GM19023 (cell line): ENCODE results near the gene CD300A.
"Not testable (repeated sequence)": the region's sequence is repeated elsewhere in the genome, so short reads cannot be mapped to it uniquely, and the experiment has no call there.

ENCODE experiments used
- ATAC-seq: cut with Tn5 transposase; IDR thresholded peaks from one replicate; pipeline ENCODE4 v1.9.1; 2021; ENCODE audit warnings: mild to moderate bottlenecking, moderate library complexity; ENCODE audit not compliant: unreplicated experiment

The CD300A gene

DNA sequence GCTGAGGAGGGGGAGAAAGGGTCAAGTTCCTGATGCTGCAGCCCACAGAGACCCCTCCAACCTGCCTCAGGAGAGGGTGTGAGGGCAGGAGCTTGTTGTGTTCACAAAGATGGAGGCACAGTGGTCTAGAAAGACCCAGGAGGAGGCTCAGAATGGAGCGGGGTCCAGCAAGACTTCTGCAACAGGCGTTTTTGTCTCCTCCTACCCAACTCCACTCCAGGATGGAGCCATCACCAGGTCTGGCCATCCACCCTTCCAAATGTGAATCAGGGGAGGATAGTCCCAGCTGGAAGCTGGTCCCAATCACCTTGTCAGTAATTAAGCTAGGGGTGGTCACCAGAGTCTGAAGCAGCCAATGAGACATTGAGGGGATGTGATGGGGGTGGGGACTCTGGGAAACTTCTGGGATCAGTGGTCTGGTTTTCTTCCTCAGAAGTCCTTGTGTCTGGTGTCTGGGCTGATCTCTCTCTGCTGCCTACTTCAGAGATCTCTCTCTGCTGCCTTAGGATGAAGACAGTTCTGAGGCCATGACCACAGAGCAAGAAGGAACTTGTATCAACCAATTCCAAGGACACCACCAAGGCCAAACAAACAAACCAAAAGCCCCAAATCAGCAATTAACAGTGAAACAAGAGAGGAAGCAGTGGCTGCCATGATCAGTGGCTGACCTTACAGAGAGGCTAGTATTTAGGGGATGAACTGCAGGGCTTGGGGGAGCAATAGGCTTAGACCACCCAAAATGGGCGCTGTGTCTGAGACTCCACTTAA lies 50.3 kb downstream of the CD300A start:
- ATAC-seq: no peak

DNA sequence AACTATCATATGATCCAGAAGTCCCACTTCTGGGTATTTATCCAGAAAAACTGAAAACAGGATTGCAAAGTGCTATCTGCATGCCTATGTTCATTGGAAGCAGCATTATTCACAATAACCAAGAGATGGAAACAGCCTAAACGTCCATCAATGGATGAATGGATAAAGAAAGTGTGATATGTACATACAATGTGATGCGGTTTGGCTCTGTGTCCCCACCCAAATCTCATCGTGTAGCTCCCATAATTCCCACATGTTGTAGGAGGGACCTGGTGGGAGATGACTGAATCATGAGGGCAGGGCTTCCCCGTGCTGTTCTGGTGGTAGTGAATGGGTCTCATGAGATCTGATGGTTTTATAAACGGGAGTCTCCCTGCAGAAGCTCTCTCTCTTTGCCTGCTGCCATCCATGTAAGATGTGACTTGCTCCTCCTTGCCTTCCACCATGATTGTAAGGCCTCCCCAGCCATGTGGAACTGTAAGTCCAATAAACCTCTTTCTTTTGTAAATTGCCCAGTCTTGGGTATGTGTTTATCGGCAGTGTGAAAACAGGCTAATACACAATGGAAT lies 52.1 kb downstream of the CD300A start:
- ATAC-seq: not testable (repeated sequence)

DNA sequence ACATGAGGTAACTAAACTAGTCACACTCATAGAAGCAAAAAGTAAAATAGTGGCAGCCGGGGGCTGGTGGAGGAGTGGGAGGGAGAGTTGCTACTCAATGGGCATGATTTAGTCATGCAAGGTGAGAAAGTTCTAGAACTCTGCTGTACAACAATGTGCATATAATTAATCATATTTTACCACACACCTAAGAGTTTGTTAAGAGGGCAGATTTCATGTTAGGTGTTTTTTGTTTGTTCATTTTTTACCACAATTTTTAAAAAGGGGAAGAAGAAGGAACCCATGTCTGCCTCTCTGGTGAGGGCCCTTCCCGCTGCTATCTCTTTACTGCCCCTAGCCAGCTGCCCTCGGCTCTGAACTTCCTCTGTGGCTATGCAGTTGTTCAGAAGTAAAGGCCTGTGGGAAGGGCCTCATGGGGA lies 53.6 kb downstream of the CD300A start:
- ATAC-seq: peak; percentile 46

DNA sequence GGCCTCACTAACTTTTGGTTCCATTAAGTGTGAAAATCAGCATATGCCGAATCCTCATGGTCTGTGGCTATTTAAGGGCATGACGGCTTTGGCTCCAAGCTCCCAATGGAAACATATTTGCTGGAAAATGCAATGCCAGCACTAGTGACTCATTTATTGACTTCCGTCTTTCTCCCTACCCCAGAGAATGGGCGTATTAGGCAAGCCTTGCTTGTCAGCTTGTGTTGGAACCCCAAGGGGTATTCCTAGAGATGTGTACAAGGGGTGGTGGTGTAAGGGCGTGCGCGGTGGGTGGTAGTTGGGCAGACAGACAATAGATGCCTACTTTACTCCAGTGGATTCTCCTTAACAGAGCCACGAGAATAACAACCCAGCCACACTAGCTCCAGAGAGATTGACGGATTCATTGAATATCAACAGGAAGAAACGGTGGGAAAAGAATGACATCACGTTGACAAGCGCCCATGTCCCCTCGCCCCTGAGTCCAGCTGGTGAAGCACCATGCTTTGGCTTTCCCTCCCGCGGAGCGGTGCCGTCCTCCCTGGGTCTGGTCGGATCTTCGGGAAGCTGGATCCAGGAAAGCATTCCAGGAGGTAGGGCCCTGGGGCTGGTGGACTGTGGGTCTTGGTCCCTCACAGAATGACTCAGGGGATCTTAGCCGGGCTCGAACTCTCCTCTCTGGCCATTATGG lies 54.5 kb downstream of the CD300A start:
- ATAC-seq: no peak

DNA sequence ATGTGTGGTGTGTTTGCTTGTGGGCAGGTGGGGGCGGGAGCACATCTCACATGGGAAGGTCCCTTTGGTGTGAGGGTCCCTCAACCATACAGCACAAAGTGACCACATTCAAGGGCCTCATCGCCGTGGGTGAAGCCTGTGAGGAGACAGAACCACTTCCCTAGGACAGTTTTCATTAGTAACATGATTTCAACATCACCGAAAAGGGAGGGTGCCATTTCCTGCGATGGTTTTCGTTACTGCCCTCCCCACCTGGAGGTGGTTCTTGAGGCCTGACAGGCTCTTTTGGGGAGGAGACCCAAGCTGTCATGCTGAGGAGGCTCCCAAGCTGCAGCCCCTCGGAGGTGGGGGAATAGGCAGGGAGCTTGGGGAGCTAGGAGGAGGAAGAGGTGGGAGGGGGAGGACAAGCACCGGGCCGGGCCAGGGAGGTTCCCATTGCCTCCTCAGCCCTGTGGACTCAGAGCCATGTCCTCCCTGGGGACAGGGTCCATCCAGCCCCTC lies 55.3 kb downstream of the CD300A start:
- no peak for ATAC-seq

DNA sequence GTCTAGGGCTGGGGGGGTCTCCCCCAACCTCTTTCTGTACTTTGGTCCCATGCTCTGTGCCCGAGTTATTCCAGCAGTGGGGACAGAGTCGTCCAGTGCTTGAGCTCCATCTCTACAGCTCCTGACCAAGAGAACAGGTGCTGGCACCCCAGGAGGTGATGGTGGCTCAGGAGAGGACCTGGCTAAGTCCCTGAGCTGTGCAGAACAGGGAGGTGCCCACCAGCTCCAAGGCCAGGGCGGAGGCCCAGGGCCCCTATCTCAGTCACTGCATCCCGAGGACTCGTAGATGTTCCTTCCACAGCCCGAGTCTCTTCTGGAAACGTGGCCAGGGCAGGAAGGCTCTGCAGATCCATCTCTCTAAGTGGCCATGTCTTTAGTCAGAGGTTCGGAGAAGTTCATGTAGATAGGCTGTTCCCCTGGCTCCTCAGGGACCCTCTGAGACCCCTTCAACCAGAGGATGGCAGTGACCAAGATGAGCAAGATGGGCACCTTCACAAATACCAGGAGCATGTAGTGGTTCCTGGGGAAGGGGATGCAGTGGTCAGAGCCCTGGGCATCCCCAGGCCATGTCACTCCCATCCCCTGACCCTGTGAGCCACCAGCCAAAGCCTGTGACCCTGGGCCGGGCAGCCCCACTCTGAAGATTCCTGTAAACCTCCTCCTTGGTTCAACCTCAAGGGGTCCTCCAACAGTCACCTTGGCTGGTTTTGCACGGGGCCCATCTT lies 56.1 kb downstream of the CD300A start:
- ATAC-seq: no peak

DNA sequence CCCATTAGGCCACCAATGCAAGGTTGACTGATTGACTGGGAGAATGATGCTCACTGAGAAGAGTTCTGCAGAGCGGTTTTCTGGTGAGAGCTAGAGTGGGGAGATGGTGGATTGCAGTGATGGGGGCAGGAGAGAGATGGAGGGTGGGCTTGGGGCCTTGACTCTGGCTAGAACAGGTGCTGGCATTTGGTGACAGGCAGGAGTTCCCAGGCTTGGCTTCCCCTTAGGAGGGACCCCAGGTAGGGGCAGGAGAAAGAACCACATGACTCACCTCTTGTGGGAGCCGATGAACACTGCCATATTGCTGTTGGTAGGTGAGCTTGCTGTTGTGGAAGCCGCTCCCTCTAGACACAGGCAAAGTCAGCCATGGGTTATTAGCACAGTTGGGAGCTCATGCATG lies 56.9 kb downstream of the CD300A start:
- no peak for ATAC-seq

DNA sequence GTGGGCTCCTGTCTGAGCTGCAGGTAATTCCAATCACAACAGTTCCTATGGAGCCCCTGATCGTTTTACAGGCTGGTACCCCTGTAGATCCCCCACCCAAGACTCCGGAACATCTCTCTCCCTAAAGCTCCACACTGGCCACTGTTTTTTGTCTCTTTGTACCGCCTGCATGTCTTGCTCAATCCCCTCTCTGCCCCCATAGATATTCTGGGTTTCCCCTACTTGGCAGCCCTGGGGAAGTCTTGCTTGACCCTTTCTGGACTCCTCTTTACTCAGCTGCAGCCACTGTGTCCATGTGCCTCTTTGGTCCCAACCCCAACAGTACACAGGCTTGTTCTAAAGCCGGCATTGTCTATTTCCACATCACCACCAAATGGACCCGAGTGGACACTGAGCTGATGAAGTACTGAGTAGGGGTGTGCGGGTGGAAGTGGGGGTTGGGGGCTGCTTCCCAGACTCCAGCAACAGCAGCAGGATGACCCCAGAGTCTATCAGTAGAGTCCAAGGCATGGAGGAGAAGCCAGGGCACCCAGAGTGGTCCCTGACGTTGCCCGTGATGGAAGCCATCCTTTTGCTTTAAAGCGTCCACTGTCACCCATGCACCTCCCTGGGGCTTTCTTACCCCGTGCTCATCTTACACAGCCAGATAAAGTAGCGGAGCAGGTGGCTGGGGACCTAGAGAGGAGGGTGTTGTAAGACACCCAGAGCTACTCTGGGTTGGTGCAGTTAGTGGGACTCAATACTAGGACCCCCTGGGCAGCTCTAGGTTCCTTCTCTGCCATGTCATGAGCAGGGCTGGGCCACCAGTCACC lies 58.4 kb downstream of the CD300A start:
- no peak for ATAC-seq

DNA sequence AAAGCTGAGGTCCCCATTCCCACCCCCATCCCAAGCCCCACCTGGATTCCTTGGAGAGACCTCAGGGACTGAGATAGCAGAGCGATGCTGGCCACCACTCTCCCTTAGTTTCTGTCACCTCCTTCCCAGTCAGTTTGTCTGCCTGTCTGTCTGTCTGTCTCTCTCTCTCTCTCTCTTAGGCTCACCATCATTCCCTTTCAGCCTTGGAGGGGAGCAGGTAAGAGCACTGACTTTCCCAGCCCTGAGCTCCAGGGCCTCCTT lies 59.0 kb downstream of the CD300A start:
- ATAC-seq: no peak

DNA sequence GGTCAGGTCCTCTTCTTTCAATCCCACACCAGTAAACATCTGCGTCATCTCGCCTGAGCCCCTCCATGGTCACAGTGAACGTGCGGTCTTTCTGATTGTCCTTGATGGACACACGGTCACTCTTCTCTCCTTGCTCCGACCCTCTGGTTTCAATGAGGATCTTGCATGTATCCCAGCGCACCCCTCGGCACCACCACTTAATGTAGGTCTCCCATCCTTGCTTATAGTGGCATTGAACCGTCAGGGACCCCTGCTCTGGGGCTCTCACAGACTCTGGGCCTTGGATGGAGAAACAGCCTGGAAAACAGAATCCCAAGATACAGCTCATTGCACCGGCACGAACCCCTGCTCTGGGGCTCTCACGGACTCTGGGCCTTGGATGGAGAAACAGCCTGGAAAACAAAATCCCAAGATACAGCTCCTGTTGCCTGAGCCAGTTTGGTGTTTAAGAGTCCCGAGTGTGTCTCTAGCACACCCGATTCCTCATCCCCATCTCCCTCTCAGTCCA lies 59.4 kb downstream of the CD300A start:
- ATAC-seq: no peak

DNA sequence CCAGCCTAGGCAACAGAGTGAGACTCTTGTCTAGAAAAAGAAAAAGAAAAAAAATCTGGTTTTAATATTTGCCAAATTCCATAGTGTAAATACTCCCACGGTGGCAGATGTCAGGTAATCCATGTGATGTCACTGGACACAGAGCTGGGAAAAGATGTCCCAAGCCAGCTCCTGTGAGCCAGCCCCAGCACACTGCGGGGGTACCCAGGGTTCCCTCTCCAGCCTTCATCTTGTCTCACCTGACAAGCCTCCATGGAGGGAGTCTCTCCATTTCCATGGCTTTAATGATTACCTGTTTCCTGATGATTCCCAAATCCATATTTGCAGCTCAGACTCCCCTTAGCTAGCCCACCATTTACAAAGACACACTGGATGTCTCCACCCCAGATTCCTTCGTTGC lies 60.2 kb downstream of the CD300A start:
- ATAC-seq: no peak

DNA sequence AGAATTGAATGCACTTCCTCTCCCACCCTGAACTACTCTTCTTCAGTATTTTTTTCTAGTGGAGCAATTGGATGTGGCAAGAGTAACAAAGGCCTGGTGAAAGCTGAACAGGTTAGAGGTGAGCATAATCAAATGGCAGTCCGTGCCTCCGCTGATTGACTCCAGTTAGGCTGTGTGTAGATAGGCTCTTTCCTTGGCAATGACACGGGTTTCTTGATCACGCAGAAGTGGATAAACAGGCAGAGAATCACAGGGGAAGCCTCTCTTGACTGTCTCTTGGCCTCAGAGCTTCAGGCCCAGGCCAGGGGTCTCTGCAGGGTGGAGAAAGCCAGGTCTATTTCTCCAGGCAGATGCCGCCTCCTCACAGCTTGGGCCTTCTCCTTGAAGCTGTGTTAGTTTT lies 60.6 kb downstream of the CD300A start:
- ATAC-seq: no peak

DNA sequence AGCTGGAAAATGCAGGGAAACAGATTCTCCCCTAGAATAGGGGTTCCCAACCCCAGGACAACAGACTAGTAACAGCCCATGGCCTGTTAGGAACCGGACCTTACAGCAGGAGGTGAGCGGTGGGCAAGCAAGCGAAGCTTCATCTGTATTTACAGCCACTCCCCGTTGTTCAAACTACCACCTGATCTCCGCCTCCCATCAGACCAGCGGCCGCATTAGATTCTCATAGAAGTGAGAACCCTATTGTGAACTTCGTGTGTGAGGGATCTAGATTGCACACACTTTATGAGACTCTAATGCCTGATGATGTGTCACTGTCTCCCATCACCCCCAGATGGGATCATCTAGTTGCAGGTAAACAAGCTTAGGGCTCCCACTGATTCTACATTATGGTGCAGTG lies 61.3 kb downstream of the CD300A start:
- no peak for ATAC-seq

DNA sequence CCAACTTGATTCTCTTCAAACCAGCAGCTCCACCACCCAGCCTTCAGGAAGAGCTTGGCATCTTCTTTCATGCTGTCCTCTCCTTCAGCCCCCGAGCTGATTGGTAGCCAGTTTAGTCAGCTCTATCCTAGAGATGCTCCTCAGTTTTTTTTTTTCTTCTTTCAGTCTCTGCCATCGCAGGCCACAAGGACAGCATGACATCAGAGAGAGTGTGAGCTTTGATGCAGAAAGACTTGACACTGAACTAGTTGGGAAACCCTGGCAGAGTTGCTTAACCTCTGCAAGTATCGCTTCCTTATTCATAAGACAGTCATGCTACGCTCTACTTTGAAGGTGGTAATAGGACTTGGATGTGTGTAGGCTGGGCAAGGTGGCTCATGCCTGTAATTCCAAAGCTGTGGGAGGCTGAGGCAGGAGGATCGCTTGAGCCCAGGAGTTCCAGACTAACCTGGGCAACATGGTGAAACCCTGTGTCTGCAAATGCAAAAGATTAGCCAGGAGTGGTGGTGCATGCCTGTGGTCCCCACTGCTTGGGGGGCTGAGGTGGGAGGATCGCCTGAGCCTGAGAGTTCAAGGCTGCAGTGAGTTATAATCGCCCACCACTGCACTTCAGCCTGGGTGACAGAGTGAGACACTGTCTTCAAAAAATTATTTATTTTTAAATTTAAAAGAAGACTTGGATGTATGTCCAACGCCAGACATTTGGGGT lies 62.2 kb downstream of the CD300A start:
- peak; percentile 76 for ATAC-seq

DNA sequence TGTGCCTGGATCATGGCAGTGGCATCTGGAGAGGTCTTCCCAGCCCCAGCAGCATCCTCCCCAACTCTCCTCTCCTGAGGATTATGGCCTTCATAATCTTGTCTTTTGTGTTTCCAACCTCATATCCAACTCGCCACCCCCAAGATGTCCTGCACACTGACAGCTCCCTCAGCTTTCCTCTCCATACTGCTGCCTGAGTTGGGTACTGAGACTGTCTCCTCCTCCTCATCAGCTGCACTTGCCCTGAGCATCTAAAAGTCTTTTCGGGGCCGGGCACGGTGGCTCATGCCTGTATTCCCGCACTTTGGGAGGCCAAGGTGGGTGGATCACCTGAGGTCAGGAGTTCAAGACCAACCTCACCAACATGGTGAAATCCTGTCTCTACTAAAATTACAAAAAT lies 62.8 kb downstream of the CD300A start:
- no peak for ATAC-seq

DNA sequence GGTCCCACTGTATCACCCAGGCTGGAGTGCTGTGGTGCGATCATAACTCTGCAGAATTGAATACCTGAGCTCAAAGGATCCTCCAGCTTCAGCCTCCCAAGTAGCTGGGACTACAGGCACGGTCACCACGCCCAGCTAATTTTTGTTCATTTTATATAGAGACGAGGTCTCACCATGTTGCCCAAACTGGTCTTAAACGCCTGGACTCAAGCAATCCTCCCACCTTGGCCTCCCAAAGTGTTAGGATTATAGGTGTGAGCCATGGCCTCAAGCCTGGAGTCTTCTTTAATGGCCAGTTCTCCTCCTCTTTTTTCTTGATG lies 64.4 kb downstream of the CD300A start:
- ATAC-seq: no peak

DNA sequence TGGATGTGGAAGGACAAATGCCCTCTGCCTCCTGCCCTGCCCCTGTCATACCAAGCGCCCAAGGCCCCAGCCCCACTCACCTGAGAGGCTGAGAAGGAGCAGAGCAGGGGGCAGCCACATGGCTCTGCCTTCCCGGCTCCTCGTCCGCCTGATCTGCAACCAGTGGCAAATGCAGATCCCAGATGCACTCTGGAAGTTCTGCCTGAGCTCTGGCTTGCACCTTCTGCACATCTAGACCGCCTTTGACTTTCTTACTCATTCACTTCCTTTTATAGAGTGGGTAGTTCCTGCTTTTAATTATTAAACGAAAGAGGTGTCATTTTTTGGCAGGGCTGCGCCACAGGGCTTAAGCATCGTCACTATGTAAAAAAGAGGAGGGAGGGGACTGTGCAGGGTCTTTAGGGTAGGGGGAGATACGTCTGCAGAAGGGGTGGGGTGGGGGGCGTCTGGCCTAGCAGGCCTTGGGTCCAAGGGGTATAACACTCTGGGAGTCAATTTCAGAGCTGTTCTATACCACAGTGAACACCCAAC lies 64.9 kb downstream of the CD300A start, which contains the start of gene CD300LB:
Gene CD300LB, minus strand, starts transcription at position 245 of the 531 bp plus-strand sequence. Its CDS starts 125 bp downstream, at position 120.
- no peak for ATAC-seq

DNA sequence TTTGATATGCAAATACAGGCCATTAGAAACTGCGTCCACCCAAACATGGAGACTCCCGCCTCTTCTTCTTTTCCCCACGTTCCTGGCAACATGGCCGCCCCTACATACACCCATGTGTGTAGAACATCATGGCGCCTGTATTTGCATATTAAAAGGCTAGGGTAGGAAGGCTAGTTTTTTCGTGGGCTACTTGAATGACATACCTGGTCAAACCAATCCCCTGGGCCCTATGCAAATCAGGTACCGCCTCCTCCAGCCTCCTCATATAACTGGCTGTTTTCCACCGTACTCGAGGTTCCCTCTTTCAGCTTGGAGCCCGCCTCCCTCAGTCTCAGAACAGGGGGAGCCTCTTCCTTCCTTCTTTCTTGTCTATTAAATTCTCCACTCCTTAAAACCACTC lies 65.7 kb downstream of the CD300A start:
- no peak for ATAC-seq
